T follicular helper cell (primary cell): Measurements from ENCODE around the gene PRTN3.

ENCODE experiments used
- DNase-seq: peaks from one replicate; pipeline ENCODE4 v3.0.0-alpha.2; 2020; ENCODE audit warnings: low read depth
- total RNA-seq, 2 experiments: gene quantifications; one replicate each; lab custom pipeline; 2026; lab: John Stamatoyannopoulos, UW

PRTN3 gene, protein sequence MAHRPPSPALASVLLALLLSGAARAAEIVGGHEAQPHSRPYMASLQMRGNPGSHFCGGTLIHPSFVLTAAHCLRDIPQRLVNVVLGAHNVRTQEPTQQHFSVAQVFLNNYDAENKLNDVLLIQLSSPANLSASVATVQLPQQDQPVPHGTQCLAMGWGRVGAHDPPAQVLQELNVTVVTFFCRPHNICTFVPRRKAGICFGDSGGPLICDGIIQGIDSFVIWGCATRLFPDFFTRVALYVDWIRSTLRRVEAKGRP
- total RNA-seq: 0 reads per million in 2 experiments

DNA sequence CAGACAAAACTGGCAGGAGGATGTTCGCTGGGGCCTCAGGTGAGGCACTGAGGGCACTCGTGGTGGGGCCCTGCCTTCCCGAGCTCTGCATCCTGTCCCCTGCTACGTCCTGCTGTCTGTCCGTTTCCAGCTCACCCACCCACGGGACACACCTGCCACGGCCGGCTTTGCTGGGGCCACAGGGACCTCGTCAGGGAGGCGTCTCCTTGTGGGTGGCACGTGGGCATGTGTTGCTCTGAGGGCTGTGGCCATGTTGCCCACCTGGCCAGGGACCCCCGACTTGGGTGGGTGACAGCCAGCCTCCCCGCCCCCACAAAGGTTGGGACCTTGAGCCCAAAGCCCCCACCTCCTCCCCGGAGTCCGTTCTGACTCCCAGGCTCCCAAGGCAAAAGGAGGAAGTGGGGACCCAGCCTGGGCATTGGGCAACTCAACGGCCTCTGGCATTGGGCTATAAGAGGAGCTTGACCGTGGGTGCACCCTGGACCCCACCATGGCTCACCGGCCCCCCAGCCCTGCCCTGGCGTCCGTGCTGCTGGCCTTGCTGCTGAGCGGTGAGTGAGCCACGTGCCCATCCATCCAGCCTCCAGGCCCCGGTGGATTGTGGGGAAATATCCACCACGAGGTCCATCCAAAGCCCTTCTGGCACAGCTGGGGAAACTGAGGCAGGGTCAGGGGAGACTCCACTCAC lies at the start of gene PRTN3:
Gene PRTN3 (plus strand): TSS at position 481 of the 688 bp plus-strand sequence. CDS start 10 bp downstream, at position 491.
- no peak for DNase-seq

DNA sequence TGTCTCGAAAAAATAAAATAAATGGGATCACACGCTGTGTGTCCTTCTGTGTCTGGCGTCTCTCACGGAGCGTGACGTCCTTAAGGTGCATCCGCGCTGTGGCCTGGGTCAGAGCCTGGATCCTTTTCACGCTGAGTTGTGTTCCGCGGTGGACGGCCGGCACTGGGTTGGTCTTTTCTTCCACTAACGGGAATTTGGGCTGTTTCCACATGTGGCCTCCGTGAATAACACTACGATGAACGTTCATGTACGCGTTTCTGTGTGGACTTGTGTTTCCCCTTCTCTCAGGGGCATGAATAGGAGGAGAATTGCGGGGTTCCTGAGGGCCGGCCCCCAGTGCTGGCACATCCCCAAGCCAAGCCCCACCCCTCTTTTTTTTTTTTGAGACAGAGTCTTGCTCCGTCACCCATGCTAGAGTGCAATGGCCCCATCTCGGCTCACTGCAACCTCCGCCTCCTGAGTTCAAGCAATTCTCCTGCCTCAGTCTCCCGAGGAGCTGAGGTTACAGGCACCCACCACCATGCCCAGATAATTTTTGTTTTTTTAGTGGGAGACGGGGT lies 49.7 kb upstream of the PRTN3 start:
- no peak for DNase-seq

- no peak for DNase-seq
These were observed 49.1 kb upstream of the PRTN3 start for GRCh38 chr19:791567-792305.

DNA sequence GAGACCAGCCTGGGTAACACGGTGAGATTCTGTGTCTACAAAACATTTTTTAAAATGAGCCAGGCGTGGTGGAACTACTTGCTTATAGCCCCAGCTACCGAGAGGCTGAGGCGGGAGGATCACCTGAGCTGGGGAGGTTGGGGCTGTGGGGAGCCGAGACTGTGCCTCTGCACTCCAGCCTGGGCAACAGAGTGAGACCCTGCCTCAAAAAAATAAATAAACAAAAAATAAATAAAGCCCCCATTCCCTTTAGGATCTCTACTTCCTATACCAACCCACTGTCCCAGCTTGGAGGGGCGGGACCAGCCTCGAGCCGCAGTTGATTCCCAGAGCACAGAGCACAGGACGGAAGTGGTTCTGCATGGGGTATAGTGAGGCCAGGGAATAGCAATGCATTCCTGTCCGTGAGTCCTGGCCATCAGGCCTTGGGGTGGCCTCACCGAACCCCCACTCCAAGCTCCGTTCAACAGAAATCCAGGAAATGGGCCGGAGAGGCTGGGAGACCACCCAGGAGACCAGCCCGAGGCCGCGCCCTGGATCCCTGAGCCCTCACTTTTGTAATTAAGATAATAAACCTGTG lies 48.4 kb upstream of the PRTN3 start:
- no peak for DNase-seq

GRCh38 chr19:793806-794205 lies 47.0 kb upstream of the PRTN3 start:
- DNase-seq: no peak

GRCh38 chr19:795073-795611 lies 45.7 kb upstream of the PRTN3 start:
- DNase-seq: no peak

GRCh38 chr19:795691-796581 lies 44.9 kb upstream of the PRTN3 start:
- DNase-seq: no peak

GRCh38 chr19:796692-797527 lies 43.9 kb upstream of the PRTN3 start, which contains the start of gene PTBP1:
Gene PTBP1 (plus strand): TSS chr19:797452. CDS start chr19:797498, 46 bp downstream.
- peak; percentile 99 for DNase-seq

DNA sequence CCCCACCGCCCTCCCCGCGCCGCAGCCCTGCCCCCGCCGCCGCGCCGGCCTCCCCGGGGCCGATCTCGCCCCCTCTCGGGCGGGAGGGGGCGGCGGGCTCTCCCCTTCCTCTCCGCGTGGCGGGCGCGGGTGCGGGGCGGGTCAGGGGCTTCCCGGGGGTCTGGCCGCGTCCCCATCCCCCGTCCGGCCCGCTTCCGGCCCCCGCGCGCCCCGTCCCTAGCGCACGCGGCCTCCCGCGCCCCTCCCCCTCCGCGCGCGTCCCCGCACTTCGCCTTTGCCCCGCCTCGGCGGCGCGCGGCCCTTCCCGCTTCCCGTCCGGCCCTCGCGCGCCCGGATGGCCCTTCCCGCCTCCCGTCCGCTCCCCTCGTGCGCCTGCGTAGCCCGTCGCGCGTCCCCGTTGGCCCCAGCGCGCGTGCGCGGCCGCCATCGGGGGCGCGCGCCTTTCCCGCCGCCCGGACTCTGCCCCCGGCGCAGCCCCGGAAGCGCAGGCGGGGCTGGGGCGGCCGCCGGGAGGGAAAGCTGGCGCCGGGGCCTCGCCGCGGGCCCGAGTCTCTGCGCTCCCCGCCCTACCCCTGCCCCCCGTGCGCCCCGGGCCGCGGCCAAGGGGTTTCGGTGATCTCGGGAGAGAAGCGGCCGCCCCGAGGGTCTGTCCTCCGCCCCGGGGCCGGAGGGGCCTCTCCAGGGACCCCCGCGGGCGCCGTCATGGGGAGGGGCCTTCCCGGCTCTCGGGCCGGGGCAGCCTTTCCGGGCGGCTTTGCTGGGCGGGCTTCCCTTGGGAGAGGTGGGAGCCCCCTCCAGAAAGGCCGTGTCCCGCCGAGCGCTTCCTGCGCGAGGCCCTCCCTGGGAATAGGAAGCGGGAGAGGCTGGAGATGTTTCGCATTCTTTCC lies 43.0 kb upstream of the PRTN3 start:
- peak; percentile 78 for DNase-seq

- no peak for DNase-seq
These were observed 42.3 kb upstream of the PRTN3 start for GRCh38 chr19:798415-799075.

DNA sequence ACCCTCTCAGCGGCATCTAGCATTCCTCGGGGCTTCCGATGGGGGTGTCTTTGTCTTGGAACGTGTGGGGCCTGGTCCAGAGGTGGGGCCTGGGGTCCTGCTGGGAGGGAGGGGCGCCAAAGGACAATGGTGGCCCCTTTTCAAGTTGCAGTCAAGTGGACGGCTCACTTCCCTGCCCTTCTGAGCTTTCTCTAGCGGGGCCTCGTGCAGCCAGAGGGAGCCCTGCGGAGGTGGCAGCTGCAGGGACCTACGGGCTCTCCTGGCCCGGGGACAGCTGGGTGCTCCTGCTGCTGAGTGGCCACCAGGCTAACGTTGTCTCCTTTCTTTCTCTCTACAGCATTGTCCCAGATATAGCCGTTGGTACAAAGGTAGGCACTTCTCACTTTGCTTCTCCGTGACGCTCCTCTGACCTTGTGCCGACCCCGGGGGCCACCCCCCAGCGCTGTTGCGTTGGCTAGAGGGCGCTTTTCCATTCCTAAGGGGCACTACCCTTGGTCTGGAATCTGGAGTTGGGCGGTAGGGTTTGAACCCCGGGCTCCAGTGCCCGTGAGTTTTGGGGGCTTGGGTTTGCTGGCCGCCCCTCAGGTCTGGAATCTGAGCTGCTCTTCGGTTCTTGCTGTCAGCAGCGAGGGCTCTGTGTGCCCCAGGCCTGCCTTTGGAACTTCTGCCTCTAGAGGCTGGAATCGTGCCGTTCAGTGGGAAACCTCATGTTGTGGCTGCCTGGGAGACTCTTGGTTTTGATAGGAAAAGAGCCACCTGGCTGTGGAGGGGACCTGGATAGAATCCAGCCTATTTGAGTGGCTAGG lies 41.5 kb upstream of the PRTN3 start:
- DNase-seq: no peak

- no peak for DNase-seq
These were observed 40.3 kb upstream of the PRTN3 start for GRCh38 chr19:800360-801029.

- no peak for DNase-seq
These were observed 39.6 kb upstream of the PRTN3 start for GRCh38 chr19:801030-801860.

- no peak for DNase-seq
These were observed 38.8 kb upstream of the PRTN3 start for GRCh38 chr19:801861-802497.

- no peak for DNase-seq
These were observed 38.2 kb upstream of the PRTN3 start for GRCh38 chr19:802498-803098.
